GM19238 (cell line): Measurements from ENCODE around the gene MPHOSPH10.
"Not testable (repeated sequence)": the region's sequence is repeated elsewhere in the genome, so short reads cannot be mapped to it uniquely, and the experiment has no call there.

Experiments
- DNase-seq: peaks from one replicate; pipeline ENCODE4 v3.0.0; 2011; ENCODE audit warnings: low spot score; ENCODE audit not compliant: insufficient read length

MPHOSPH10 gene

DNA sequence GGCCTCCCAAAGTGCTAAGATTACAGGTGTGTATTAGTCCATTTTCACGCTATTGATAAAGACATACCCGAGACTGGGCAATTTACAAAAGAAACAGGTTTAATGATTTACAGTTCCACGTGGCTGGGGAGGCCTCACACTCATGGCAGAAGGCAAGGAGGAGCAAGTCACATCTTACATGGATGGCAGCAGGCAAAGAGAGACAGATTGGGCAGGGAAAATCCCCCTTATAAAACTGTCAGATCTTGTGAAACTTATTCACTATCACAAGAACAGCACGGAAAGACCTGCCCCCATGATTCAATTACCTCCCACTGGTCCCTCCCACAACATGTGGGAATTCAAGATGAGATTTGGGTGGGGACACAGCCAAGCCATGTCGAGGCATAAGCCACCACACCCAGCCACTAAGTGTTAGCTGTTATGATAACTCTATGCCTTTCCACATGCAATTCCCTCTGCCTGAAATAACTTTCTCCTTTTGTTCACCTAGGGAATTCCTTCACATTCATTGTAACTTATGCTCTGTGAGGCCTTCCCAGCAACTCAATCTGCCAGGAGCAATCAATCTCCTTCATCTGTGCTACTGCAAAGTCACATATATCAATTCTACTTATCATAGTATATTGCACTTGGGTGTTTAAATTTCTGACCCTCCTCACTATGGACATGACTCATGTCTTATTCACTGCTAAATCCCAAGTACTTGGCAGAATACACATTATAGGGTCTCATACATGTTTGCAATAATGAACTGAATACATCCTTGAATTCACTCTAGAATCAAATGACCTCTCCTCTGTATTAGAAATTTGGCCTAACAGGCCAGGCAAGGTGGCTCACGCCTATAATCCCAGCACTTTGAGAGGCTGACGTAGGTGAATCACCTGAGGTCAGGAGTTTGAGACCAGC is 7.8 kb upstream of the MPHOSPH10 start:
- no peak for DNase-seq

DNA sequence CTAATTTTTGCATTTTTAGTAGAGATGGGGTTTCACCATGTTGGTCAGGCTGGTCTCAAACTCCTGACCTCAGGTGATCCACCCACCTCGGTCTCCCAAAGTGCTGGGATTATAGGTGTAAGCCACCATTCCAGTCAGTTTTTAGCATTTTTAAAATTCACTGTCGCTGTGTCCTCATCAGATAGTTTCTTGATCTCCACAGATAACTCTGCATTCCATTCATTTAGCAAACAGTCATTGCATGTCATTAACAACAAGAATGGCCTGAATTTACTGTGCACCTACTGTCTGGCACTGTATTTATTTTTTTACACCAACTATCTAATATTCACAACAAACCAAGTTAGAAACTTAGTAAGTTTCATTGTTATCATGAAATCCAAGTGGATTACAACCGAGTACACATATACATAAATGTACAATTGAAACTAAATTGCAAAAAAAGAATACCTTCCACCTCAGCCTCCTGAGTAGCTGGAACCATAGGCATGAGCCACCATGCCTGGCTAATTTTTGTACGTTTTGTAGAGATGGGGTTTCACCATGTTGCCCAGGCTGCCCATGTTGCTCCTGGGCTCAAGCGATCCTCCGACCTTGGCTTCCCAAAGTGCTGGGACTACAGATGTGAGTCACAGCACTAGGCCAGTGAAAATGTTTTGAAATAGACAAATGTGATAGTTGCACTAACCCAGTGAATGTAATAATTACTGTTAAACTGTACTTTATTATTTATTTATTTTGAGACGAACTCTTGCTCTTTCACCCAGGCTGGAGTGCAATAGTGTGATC is 4.7 kb upstream of the MPHOSPH10 start:
- no peak for DNase-seq

DNA sequence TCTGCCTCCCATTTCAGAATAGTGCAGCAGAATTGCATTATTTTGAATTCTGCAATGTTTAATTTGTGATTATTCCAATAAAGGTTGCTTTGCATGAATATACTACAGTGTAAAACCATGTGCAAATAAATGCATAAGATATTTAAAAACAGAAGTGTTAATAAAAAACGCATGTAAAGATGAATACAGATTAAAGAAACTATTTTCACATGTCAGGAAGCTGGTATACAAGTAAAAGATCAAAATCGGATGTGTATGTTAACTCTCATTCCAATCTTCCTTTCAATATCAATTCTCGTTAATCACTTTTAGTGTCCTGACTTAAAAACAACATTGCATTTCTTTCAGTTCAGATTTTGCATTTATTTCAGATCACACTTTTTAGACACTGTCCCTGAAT is 3.5 kb upstream of the MPHOSPH10 start:
- DNase-seq: no peak

DNA sequence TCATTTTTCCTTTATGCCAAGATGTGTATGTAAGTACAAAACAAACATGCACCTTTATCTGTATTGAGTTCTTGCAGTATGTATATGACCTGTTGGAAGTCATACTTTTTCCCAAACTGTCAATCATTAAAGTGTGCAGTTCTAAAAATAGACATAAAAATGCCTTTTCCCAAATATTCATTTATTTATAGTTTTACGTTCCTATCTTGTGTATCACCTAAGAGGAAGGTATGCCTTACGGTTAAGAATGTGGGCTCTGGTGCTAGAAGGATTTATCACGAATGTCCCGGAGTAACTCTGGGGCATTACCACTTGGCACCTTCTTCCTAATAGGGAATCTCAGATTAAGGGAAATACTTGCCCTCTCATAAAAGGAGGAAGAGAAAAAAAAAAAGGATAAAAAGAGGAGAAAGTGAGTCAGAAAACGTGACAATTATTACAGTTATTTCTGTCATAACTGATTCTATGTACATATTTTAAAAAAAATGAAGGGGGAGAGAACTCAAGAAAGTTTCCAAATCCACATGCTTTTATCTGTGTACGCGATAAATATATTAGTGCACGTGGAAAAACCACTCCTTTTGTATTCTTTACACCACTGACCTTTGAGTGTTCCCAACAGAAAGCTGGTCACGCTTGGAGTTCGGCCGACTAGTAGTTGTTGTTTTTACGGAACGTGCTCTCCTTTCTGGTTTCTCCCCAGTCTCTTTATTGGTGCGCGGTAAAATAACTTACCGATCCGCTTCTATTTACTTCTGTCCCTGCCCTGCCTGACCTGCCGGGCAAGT is 1.1 kb upstream of the MPHOSPH10 start:
- no peak for DNase-seq

DNA sequence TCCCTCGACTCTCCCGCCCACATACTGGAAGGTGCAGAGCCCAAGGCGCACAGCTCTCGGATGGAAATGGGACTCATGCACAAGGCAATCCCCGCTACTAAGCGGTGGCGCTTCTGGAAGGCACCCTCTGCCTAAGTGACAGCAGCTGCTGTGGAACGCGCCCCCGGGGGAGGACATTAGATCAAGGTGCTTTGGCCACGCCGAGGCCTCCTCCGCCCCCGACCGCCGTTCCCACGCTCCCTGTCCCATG is 607 bp upstream of the MPHOSPH10 start:
- DNase-seq: no peak

DNA sequence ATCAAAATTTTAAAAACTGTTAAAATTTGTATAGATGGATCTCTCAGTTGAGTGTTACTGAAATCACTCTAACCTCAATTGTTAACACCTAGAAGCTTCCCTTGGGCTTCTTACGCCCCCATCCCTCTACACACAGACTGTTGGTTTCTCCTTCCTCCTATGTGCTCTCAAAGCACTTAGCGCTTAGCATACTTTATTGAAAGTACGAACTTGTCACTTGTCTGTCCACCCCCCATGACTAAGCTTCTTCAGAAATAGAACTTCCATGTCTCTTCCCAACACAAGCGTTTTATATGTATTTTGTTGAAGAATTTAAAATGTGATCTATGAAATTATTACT is 441 bp downstream of the MPHOSPH10 start:
- DNase-seq: no peak

DNA sequence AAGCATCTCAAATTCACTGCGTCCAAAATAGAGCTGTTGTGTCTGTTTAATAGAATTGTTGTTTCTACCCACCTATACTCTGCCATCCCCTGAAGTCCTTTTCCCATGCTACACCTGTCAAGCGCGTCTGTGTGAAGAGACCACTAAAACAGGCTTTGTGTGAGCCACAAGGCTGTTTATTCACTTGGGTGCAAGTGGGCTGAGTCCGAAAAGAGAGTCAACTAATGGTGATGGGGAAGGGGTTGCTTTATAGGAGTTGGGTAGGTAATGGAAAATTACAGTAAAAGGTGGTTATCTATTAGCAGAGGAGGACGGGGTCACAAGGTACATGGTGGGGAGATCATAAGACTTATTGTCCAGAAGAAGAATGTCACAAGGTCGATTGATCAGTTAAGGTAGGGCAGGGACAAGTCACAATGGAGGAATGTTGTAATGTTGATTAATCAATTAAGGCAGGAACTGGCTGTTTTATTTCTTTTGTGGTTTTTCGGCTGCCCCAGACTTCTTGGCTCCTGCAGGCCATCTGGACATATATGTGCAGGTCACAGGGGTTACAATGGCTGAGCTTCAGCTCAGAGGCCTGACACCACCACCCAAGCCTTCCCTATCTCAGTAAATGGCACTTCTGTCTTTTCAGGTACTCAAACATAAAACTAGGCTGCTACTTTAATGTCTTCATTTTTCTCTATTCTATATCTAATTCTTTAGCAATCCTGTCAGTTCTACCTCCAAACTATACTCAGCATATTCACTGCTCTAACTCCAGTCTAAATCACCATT is 1.1 kb downstream of the MPHOSPH10 start:
- DNase-seq: not testable (repeated sequence)

DNA sequence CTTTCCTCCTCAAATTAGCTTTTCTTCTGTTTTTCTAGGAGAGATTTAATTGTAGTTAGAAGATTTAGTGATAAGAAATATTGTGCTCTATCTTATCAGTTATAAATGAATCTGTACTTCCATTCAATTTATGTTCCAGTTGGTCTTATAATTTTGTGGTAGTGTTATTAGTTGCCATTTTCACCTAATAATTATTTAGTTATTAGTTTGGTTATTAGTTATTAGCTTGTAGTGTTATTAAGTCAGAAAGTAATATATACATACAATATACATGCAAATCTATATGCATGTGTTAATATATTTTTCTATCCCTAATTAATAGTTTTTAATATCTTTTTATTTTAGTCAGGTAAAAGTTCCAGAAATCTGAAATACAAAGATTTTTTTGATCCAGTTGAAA is 3.2 kb downstream of the MPHOSPH10 start:
- DNase-seq: no peak

DNA sequence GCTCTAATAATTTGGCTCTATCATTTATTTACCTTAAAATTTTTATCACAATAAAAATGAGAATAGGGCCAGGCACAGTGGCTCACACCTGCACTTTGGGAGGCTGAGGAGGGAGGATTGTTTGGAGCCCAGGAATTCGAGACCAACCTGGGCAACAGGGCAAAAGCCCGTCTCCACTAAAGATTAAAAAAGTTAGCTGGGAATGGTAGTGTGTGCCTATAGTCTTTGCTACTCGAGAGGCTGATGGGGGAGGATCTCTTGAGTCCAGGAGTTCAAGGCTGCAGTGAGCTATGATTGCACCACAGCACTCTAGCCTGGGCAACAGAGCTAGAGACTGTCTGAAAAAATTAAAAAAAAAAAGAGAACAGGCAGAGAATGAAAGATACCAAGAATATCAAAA is 5.7 kb downstream of the MPHOSPH10 start:
- no peak for DNase-seq

DNA sequence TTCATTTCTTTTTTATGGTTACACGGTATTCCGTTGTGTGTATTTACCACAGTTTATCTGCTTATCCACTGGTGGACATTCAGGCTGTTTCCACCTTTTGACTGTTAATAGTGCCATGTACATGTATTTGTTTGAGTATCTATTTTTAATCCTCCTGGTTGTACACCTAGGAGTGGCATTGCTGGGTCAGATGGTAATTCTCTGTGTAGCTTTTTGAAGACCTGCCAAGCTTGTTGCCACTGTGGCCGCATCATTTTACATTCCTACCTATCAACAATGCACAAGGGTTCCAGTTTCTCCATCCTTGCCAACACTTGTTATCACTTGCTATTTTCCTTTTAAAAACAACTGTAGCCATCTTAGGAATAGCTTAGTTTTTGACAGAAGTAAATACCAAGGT is 13.3 kb downstream of the MPHOSPH10 start:
- no peak for DNase-seq

DNA sequence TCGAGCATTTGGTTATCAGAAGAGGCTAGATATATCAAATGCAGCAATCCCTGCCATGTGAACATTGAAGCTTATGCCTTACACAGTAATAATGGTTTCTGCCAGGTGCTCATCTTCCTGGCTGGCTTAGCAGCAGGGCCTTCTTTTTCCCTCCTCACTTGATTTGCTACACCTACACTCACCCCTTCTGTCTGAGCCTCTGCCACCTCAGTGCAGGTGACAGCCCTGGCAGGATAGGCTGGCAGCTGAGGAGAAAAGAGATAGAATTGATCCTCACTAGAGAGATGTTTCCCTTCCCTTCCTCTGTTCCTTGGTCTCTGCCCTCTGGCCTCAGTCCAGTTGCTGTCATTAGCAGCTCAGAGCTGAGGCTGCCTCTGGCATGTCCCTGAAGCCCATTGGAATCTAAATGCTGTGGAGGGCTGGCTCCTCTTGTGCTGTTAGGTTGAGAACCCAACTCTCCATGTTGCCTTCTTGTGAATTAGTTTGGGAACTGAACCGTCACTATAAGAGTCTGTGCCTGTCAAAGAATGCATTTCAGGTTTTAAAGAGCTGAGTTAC is 18.2 kb downstream of the MPHOSPH10 start:
- no peak for DNase-seq

DNA sequence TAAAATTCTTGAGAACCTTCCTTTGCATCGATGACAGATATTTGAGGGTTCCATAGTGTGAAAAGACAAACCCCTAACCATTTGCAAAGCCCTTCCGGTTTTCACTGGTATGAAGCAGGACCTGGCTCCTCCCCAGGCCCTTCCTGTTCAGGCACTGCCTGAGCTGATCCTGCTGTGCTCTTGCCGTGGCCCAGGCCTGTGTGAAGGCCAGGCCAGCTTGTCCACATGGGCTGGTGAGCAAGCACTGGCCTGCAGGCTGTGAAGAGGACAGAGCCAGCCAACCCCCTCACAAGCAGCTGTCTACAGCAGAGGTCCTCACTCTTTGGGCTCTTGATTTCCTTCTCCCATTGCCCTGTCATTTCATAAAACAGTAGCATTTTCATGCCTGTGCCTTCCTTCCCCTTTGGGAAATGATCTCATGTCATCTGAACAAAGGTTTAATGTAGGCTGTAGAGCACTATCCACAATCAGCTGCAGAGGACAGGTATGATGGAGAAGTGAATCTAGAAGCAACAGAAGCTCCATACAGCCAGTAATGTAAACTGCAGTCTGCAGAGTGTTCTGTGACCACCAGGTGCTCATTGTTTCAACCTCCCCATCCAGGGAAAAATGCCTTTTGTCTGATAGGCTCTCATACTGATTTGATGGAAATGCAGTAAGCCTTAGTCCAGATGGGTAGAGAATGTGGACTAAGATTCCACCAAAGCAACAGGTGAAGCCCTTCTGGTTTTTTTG is 19.8 kb downstream of the MPHOSPH10 start:
- no peak for DNase-seq

DNA sequence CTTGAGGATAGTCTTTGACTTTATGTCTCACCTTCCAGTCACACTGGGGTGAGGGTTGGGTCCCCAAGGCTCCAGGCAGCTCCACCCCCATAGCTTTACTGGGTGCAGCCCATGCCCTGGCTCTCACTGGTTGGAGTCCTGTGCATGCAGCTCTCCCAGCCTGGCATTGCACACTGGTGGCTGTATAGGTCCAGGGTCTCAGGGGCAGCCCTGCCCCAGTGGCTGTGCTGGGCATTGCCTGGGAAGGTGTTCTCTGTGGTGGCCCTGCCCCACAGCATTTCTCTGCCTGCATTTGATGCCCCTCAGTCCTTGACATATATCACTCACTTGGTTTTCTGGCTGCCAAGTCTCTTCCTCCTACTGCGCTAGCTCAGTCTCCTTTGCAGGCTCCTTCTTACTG is 21.2 kb downstream of the MPHOSPH10 start:
- DNase-seq: no peak

DNA sequence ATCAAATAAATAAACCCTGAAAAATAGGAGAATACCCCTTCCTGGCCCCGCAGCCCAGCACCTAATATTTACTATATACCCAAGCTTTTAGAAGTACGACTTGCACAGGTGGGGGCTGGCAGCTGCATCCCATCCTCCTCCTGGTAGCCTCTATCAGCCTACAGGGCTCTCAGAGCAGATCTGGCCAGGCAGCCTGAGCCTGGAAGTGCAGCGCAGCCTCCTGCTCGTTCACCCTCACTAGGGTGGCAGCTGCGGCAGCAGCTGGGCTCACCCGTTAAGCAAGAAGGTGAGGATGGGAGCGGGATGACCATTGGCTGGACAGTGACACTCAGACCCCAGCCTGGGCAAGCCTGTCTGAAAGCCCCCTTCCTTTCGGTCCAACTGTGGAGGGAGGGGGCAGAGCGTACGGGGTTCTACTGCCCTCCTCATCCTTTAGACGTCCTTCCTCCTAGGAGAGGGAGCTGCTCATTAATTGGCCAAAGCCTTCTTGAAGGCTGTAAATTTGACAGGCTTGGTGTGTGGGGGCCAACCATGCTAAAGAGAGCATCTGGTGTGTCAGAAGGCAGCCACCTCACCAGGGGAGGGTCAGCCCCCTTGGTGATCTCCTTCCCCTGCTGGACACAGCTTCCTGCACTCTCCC is 23.3 kb downstream of the MPHOSPH10 start:
- no peak for DNase-seq

DNA sequence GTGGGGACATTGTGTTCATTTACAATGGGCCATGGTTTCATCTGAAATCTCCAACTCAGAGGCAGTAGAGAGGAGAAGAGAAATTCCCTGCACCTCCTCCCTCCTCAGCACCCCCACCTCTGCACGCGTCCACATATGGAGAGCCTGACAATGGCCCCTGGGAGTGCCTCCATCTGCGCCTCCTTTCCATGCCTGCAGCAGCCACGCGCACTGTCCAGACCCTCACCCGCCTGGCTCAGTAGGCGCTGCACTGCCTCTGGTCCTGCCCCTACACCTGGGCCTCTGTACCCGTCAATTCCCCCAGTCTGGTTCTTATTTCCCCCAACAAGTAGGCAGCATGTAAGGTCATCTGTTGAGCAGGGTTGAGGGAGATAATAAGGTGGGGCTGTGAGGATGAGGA is 23.8 kb downstream of the MPHOSPH10 start:
- DNase-seq: no peak

DNA sequence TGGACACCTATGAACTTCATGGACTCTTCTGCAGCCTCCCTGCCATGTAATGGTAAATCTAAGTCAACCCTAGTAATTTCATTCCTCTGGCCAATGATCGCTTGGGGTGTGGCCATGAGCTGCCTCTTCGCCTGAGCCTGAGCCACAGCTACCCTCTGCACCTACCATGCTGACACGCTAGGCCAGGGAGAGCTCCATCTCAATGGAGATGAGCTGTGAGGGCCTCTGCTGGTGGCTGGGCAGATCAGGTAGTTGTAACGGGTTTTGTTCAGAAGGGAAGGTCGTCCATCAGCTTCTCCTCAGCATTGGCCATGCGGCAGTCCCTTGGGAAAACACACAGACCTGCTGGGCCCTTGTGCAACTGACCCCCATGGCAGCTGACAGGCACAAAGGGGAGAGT is 24.4 kb downstream of the MPHOSPH10 start:
- DNase-seq: peak; percentile 27

DNA sequence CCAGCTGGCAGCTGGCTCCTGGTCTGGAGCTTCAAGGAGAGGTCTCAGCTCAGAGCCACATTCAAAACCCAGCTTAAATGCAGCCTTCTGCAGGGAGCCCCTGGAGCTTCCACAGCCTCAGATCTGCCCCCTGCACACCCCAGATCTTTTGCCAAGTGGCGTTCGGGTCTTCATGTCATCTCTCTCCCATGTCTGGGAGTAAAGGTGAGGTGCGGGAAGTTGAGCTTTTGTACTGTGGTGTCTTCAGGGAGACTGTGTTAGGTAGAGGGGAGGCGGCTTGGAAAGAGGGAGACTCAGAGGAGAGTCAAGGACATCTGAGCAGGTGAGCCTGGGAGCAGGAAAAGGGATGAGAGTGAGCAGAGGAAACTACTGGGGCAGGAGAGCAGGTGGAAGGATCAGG is 25.4 kb downstream of the MPHOSPH10 start:
- no peak for DNase-seq

DNA sequence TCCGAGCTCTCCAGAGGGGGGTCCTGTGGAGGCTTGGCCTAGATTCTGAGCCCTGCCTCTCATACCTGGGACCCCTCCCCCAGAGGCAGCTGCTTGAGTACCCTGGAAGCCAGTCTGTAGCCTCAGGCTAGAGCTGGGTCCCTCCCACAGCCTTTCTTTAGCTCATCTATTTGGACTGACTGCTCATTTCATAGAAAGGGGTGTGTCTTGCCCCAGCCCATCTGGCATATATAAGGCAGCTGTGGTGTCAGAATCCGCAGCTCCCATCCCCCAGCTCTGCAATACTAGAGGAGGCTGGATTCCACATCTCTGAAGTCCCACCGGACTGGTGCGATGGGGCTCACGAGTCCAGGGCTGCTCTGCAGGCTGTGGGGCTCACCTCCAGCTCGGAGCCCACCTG is 26.1 kb downstream of the MPHOSPH10 start:
- no peak for DNase-seq

DNA sequence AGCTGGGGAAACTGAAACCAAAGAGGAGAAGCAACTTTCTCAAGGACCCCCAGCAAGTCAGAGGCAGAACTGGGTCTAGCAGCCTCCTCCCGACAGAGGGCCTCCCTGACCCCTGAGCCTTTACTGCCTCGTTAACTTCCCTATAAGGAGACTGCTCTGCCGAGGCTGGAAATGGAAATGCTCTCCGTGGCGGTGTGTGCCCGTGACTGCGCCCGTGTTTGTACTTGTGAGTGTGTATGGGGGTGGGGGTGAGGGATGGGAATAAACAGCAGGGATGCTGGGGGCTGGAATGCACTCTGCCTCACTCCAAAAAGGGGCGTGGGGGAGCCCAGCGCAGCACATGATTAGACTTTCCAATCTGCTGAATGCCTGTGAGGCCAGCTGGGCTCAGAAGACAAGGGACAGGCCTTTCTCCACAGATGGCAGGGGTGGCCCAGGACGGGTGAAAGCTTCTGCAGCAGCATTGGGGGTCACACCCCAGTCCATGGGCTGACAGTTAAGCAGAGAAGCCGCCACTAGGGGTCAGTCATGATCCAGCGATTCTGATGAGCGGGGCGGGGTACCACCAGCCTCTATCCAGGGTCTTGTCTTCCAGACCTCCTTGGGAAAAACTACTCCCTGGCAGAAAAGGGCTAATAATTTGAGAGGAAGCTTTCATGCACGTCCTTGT is 26.8 kb downstream of the MPHOSPH10 start:
- peak; percentile 57 for DNase-seq
